Pancreas (tissue), 10 donors: ENCODE measurements around the gene MAGI1. TPM values are rescaled to one million over a fixed set of nuclear protein-coding genes. Genes with fewer than 3 reads are reported as not detected.

Source experiments
- ATAC-seq, 4 donors: fragments of 200-7000 bp; cut with Tn5 transposase; one replicate each; pipeline versions ENCODE4 v1.8.0 to v1.9.1; 2020; ENCODE audit warnings: mild to moderate bottlenecking in 4 of 4, moderate library complexity in 4 of 4
- DNase-seq, 6 donors: peaks; one replicate each; pipeline ENCODE4 v3.0.0-alpha.2; 2020
- FAIRE-seq: peaks from 2 replicates; lab custom pipeline; 2012; peaks lifted over from hg19 to GRCh38; lab: Jason Lieb, UNC
- H3K27ac ChIP-seq, 4 donors: fragments of 200-600 bp; sonication (generic); 1 replicate in 3 of 4; 2 replicates in 1 of 4; pipeline versions ENCODE4 v1.5.0 to v1.8.0; 2020
- H3K27me3 ChIP-seq, 4 donors: fragments of 200-600 bp; one replicate each; pipeline ENCODE4 v1.8.0; 2021
- H3K36me3 ChIP-seq, 3 donors: fragments of 200-600 bp; sonication (generic) in 1 of 3; one replicate each; pipeline versions ENCODE4 v1.5.0 to v1.8.0; 2020 to 2021
- H3K4me1 ChIP-seq, 3 donors: fragments of 200-600 bp; one replicate each; pipeline ENCODE4 v1.8.0; 2021
- H3K4me3 ChIP-seq, 4 donors: fragments of 200-600 bp; sonication (generic) in 2 of 4; one replicate each; pipeline versions ENCODE4 v1.5.0 to v1.8.0; 2020 to 2021
- H3K9me3 ChIP-seq, 4 donors: fragments of 200-600 bp; one replicate each; pipeline ENCODE4 v1.8.0; 2021
- WGBS, 2 donors: extraction: QIAGEN DNeasy Blood & Tissue Kit; methylation state at CpG; one replicate each; pipeline ENCODE4 v1.1.7; 2013; 5-methylcytosine and 5-hydroxymethylcytosine counted together
- intact Hi-C, 3 donors: fragments of 100-400 bp; cut with DNase I; formaldehyde crosslinking; loops; one replicate each; pipeline versions ENCODE4 v1.11.1 to v1.14.2; 2022
- polyA plus RNA-seq, 2 donors: library from polyadenylated mRNA; stranded (reverse); fragments of 200-250 nt; gene quantifications; one replicate each; pipeline ENCODE4 v1.2.3, GENCODE V29; 2013
- total RNA-seq, 6 donors: library from RNA; stranded (reverse); fragmentation: NEBNext Ultra II Directional in 4 of 6; extraction: Animal tissue kit (Norgen Biotek cat#: 25700) in 4 of 6; gene quantifications; one replicate each; pipeline versions ENCODE4 v1.2.1 to v1.2.4, GENCODE V29; 2021 to 2023
- TF ChIP-seq, protein P1 (sequence below), 4 donors: fragments of 200-600 bp; sonication (generic) in 3 of 4; IDR thresholded peaks; one replicate each; pipeline versions ENCODE4 v1.5.0 to v1.8.0; 2021; ENCODE audit warnings: antibody characterized with exemption in 4 of 4
- donor health status: healthy with polysubstance abuse.
- donor health status: DM: no; HTN: no; CAD: no; lungs with moderate emphysema.
- donor health status: DM: no; HTN: no; CAD: no.
- donor health status: control.
- donor health status: control.
- donor health status: Bipolar disorder and iron deficiency.
- donor health status: DM: yes; HTN: yes; CAD: no.
- donor health status: DM: no; HTN: no; CAD: no.
- donor health status: DM: no; HTN: no; CAD: no.
- donor health status: DM: yes; HTN: yes; CAD: no.

Gene MAGI1
- total and polyA plus RNA-seq, 8 donors: 19.7 to 45.1 (median 28.0) TPM

DNA sequence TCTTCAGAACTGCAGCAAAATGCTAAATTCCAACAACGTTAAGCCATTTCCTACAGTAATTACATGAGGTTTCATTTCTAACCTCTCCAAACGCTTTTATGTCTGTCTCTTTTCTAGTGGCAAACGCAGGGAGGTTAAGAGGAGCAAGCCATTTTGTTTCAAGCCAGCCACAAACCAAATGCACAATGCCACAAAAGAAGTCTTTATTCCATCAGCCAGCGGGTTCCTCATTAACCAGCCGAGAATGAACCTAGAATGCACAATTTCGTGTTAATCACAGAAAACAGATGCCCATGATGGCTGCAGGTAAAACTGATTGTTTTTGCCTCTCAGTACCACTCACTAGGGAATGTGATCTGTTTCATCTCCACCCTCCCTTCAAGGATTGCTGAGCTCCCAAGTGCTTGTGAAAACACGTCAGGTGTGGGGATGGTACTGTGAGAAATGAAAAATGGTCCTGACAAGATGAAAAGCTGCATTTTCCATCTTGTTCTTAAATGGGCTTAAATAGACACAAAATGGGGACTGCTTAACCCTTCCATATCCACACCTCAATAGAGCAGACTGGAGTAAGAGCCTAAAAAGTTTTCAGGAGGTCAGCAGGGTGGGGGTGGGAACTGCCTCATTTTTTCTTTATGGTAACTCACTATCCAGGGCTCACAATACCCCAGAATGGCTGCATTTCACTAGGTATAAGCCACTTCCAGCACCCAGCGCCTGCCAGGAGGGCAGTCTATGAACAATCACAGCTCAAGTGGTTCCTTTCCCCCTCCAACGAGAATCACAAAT lies 277.1 kb downstream of the MAGI1 start:
- Histone ChIP-seq H3K4me1 (no peaks in the 10 kb centered on the region), H3K9me3 (no peaks in the 10 kb centered on the region), H3K36me3 (no peaks in the 10 kb centered on the region), H3K27me3 (no peaks in the 10 kb centered on the region), H3K4me3 (no peak overlapping the region), H3K27ac (no peak overlapping the region)
- ATAC-seq (no peak), FAIRE-seq (no peak), DNase-seq (no peak)
- TF ChIP-seq, protein P1, sequence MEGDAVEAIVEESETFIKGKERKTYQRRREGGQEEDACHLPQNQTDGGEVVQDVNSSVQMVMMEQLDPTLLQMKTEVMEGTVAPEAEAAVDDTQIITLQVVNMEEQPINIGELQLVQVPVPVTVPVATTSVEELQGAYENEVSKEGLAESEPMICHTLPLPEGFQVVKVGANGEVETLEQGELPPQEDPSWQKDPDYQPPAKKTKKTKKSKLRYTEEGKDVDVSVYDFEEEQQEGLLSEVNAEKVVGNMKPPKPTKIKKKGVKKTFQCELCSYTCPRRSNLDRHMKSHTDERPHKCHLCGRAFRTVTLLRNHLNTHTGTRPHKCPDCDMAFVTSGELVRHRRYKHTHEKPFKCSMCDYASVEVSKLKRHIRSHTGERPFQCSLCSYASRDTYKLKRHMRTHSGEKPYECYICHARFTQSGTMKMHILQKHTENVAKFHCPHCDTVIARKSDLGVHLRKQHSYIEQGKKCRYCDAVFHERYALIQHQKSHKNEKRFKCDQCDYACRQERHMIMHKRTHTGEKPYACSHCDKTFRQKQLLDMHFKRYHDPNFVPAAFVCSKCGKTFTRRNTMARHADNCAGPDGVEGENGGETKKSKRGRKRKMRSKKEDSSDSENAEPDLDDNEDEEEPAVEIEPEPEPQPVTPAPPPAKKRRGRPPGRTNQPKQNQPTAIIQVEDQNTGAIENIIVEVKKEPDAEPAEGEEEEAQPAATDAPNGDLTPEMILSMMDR (IDR thresholded peaks at IDR 0.05): no peak
- WGBS, 2 donors: 75 to 76% methylated on average over 9 of the region's 9 CpGs
- intact Hi-C loops: no loop called here

DNA sequence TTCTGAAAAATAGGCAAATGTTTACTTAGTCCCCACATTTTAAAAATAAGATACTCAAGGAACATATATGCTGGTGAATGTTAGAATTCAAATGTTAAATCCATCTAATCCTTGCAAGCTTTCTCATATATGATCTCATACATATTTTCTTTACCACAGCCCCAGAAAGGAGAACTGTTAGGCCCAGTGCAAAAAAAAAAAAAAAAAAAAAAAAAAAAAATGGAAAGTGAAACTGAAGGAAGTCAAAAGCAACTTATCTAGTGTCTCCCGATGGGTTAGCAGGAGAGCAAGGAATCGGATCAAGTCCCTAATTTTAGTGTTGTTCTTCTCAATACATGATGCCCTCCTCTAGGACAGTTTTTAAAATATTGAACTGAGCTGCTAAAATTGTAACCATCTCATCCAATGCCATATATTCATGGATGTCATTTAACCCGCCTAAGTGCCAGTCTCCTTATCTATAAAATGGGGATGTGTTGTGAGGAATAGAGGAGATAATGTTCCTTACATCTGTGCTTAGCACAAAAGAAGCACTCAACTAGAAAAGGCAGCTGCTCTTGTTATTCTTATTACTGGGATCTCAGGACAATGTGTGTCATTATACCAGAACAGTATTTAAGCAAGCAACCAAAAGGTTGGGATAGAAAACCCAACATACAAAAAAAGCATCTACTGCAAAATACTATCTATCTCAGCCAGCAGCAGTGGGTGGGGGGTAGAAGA lies 279.7 kb downstream of the MAGI1 start:
- no peaks in the 10 kb centered on the region for H3K36me3 ChIP-seq
- no peak overlapping the region for H3K27ac ChIP-seq
- DNase-seq (no peak), ATAC-seq (no peak), FAIRE-seq (no peak)
- 79 to 85% methylated on average over 3 of the region's 3 CpGs for WGBS, 2 donors
- intact Hi-C loops: no loop called here
- TF ChIP-seq, protein P1 (IDR thresholded peaks at IDR 0.05): no peak
- no peak overlapping the region for H3K4me3 ChIP-seq
- H3K4me1 ChIP-seq: no peaks in the 10 kb centered on the region
- no peaks in the 10 kb centered on the region for H3K27me3 ChIP-seq
- H3K9me3 ChIP-seq: no peaks in the 10 kb centered on the region

DNA sequence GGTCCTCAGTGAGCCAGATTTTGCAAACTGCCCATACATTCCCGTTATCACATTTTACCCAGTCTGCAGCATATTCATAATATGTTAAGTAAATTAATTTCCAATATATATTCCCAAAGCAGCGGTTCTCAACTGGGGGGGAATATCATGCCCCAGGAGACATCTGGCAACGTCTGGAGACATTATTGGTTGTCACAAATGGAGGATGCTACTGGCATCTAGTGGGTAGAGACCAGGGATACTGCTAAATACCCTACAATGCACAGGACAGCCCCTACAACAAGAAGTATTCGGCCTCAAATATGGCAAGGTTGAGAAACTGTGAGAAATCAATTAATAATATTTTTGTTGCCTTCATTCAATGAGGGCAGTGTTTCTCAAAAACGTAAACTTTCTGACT lies 280.3 kb downstream of the MAGI1 start:
- no peak for FAIRE-seq
- no peaks in the 10 kb centered on the region for H3K27me3 ChIP-seq
- ATAC-seq: no peak
- no peaks in the 10 kb centered on the region for H3K4me1 ChIP-seq
- H3K27ac ChIP-seq: no peak overlapping the region
- intact Hi-C loops: no loop called here
- DNase-seq: no peak
- no peaks in the 10 kb centered on the region for H3K36me3 ChIP-seq
- WGBS, 2 donors: 77 to 79% methylated on average over 5 of the region's 5 CpGs
- H3K9me3 ChIP-seq: no peaks in the 10 kb centered on the region
- H3K4me3 ChIP-seq: no peak overlapping the region
- TF ChIP-seq, protein P1 (IDR thresholded peaks at IDR 0.05): no peak

- no peak for DNase-seq
- H3K4me1 ChIP-seq: no peaks in the 10 kb centered on the region
- no peaks in the 10 kb centered on the region for H3K27me3 ChIP-seq
- intact Hi-C loops: no loop called here
- H3K27ac ChIP-seq: no peak overlapping the region
- TF ChIP-seq, protein P1 (IDR thresholded peaks at IDR 0.05): no peak
- FAIRE-seq: no peak
- H3K4me3 ChIP-seq: no peak overlapping the region
- WGBS, 2 donors: 25 to 27% methylated on average over 1 of the region's 1 CpG
- H3K36me3 ChIP-seq: no peaks in the 10 kb centered on the region
- H3K9me3 ChIP-seq: no peaks in the 10 kb centered on the region
- no peak for ATAC-seq
Observed at GRCh38 chr3:65752636-65753035, 286.1 kb downstream of the MAGI1 start.
